ENCODE measurements around the gene LRRC4C. TPM values are rescaled to one million over a fixed set of nuclear protein-coding genes. Genes with fewer than 3 reads are reported as not detected.

The LRRC4C gene
- total RNA-seq, 1 donor from 2014 or later, result 2.2 TPM

DNA sequence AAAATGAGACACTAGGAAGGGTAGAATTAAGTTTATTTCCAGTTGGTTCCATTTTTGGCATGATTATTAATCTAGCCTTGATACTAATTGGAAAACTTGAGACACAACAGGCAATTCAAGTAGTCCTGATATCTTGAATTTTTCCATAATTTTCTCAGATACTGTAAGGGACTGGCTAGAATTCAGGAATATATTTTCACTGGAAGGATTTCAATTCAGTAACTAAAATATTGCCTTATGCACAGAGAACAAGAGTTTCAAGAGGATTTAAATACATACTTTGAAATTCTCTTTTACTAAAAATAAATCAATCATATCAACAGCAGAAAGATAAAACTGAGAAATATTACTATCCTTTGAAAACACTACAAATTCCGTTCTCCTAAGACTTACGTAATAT, 632.9 kb downstream of the LRRC4C start:
- no peaks in the 10 kb centered on the region for H3K9me3 ChIP-seq
- TF ChIP-seq, protein P1, sequence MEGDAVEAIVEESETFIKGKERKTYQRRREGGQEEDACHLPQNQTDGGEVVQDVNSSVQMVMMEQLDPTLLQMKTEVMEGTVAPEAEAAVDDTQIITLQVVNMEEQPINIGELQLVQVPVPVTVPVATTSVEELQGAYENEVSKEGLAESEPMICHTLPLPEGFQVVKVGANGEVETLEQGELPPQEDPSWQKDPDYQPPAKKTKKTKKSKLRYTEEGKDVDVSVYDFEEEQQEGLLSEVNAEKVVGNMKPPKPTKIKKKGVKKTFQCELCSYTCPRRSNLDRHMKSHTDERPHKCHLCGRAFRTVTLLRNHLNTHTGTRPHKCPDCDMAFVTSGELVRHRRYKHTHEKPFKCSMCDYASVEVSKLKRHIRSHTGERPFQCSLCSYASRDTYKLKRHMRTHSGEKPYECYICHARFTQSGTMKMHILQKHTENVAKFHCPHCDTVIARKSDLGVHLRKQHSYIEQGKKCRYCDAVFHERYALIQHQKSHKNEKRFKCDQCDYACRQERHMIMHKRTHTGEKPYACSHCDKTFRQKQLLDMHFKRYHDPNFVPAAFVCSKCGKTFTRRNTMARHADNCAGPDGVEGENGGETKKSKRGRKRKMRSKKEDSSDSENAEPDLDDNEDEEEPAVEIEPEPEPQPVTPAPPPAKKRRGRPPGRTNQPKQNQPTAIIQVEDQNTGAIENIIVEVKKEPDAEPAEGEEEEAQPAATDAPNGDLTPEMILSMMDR (IDR thresholded peaks at IDR 0.05), result no peak
- no peaks in the 10 kb centered on the region for H3K4me1 ChIP-seq
- H3K27ac ChIP-seq, result no peak overlapping the region
- DNase-seq, result no peak
- no peak overlapping the region for H3K4me3 ChIP-seq
- intact Hi-C loops (cut with DNase I), result no loop called here
- no peaks in the 10 kb centered on the region for H3K36me3 ChIP-seq
- H3K27me3 ChIP-seq, result no peaks in the 10 kb centered on the region
- ATAC-seq, result no peak

GRCh38 chr11:40825201-40825834, 634.1 kb downstream of the LRRC4C start:
- Histone ChIP-seq H3K27ac (no peak overlapping the region), H3K27me3 (no peaks in the 10 kb centered on the region), H3K4me3 (no peak overlapping the region), H3K4me1 (no peaks in the 10 kb centered on the region), H3K9me3 (no peaks in the 10 kb centered on the region), H3K36me3 (no peaks in the 10 kb centered on the region)
- DNase-seq (no peak), ATAC-seq (no peak)
- TF ChIP-seq, protein P1 (IDR thresholded peaks at IDR 0.05), result no peak
- intact Hi-C loops (cut with DNase I), result no loop called here

GRCh38 chr11:40819230-40819629, 640.2 kb downstream of the LRRC4C start:
- TF ChIP-seq, protein P1 (IDR thresholded peaks at IDR 0.05), result no peak
- Histone ChIP-seq H3K27ac (no peak overlapping the region), H3K4me1 (no peaks in the 10 kb centered on the region), H3K9me3 (no peaks in the 10 kb centered on the region), H3K4me3 (no peak overlapping the region), H3K27me3 (no peaks in the 10 kb centered on the region), H3K36me3 (no peaks in the 10 kb centered on the region)
- no peak for ATAC-seq
- DNase-seq, result no peak
- intact Hi-C loops (cut with DNase I), result no loop called here

GRCh38 chr11:40816976-40817375, 642.5 kb downstream of the LRRC4C start:
- no peaks in the 10 kb centered on the region for H3K36me3 ChIP-seq
- no peaks in the 10 kb centered on the region for H3K9me3 ChIP-seq
- H3K27ac ChIP-seq, result no peak overlapping the region
- ATAC-seq (no peak), DNase-seq (no peak)
- H3K27me3 ChIP-seq, result no peaks in the 10 kb centered on the region
- no peaks in the 10 kb centered on the region for H3K4me1 ChIP-seq
- intact Hi-C loops (cut with DNase I), result no loop called here
- TF ChIP-seq, protein P1 (IDR thresholded peaks at IDR 0.05), result no peak
- H3K4me3 ChIP-seq, result no peak overlapping the region

DNA sequence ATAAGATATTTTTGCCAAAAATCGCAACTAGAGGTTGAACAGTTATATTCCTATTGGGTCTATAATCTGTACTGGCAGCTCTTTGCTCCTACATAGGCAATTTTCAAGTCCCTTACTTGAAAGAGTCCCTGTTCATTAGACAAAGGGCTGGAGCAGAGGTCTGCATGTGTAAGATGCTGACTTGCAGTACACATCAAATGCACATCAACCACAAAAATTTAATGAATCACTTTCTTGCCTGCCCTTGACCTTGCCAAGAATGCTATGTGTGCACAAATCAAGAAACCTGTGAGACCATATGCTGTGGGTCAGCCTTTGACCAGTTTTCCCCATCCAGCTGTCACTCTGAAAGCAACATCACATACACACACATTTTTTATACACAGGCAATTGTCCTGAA, 661.5 kb downstream of the LRRC4C start:
- no peak for DNase-seq
- H3K36me3 ChIP-seq, result no peaks in the 10 kb centered on the region
- intact Hi-C loops (cut with DNase I), result no loop called here
- H3K4me3 ChIP-seq, result no peak overlapping the region
- TF ChIP-seq, protein P1 (IDR thresholded peaks at IDR 0.05), result no peak
- no peaks in the 10 kb centered on the region for H3K27me3 ChIP-seq
- no peaks in the 10 kb centered on the region for H3K4me1 ChIP-seq
- no peak overlapping the region for H3K27ac ChIP-seq
- H3K9me3 ChIP-seq, result no peaks in the 10 kb centered on the region
- ATAC-seq, result no peak

DNA sequence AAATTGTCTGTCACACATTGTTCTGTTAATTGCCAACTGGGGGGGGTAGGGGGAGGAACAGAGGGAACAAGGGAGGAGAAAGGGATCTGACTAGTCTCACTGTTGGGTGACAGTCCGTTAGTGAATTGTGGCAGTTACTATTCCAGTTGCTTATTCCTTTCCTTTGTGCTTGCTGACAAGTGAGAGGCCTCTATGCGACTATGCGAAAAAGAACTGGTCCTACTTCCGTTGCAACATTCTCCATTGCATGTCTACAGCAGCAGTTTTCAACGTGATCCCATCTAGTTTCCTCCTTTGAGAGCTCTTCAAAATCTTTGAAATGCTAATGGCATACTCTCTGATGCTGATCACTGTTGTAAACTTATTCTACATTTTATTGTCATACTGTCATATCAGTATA, 672.2 kb downstream of the LRRC4C start:
- Histone ChIP-seq H3K36me3 (no peaks in the 10 kb centered on the region), H3K27ac (no peak overlapping the region), H3K27me3 (no peaks in the 10 kb centered on the region), H3K9me3 (no peaks in the 10 kb centered on the region), H3K4me1 (no peaks in the 10 kb centered on the region), H3K4me3 (no peak overlapping the region)
- DNase-seq (no peak), ATAC-seq (no peak)
- intact Hi-C loops (cut with DNase I), result no loop called here
- TF ChIP-seq, protein P1 (IDR thresholded peaks at IDR 0.05), result no peak

Measured in upper lobe of right lung (tissue), 1 donor.